ENCODE data around the gene GLIS1.
"Not testable (repeated sequence)": the region's sequence is repeated elsewhere in the genome, so short reads cannot be mapped to it uniquely, and the experiment has no call there.

The GLIS1 gene

GRCh38 chr1:53739109-53739681, at the start of gene GLIS1:
GLIS1 (minus strand) TSS chr1:53739164; CDS start chr1:53738064, 1,100 bp downstream.
- no peak for DNase-seq (ENCODE audit: low read depth)

- no peak for DNase-seq (ENCODE audit: low read depth)
Measured at GRCh38 chr1:53787655-53788054, 48.7 kb upstream of the GLIS1 start.

DNA sequence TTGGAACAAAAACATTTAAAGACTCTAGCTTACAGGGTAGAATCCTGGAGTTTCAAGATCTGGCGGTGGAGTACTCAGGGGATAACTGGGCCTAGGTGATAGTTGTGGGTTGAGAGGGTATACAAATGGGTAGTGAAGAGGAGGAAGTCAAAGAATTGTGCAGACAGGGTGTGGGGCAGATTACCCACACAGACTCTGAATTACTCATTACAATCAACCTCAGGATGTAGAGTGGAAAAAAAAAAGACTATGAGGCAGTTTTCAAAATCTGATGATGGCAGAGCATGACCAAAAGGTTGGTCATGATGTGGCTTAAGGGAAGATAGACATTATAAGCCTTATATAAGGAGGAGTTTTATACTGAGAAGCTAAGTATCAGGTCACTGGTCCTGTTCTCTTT, 44.1 kb upstream of the GLIS1 start:
- no peak for DNase-seq (ENCODE audit: low read depth)

DNA sequence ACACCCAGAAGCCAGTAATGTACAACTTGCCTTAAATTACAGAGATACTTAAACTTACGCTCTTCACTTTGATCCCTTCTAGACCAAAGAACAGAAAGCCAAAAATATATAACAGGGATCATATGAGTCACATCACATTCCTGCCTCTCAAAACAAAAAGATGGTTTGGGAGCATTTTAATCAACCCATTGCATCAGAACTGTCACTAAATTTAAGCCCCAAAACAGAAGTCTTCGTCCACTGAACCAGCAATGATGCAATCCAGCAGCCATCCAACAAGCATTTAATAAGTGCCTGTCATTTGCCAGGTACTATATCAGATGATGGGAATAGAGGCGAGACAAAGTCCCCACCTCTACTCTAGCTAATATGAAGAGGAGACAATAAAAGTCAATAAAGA, 42.7 kb upstream of the GLIS1 start:
- DNase-seq (ENCODE audit: low read depth): no peak

GRCh38 chr1:53777272-53777671, 38.3 kb upstream of the GLIS1 start:
- no peak for DNase-seq (ENCODE audit: low read depth)

DNA sequence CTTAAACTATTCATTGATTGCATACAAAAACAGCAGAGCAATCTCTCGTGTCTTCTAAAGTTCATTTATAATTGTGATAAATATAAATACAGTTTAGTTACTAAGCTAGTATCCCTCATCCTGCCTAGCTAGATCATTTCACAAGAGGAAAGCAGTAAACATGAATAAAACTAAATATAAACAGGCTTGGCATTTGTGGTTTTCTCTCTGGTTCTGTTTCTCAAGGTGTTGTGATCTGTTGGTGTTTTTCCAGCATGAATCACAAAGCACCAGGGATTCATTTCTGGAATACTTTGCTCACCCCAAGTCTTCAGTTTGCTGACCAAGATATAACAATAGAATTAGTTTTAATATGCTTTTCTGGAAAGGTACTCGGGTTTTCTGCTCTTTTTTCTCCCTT, 32.7 kb upstream of the GLIS1 start:
- DNase-seq (ENCODE audit: low read depth): peak; percentile 87

GRCh38 chr1:53769780-53770179, 30.8 kb upstream of the GLIS1 start:
- no peak for DNase-seq (ENCODE audit: low read depth)

DNA sequence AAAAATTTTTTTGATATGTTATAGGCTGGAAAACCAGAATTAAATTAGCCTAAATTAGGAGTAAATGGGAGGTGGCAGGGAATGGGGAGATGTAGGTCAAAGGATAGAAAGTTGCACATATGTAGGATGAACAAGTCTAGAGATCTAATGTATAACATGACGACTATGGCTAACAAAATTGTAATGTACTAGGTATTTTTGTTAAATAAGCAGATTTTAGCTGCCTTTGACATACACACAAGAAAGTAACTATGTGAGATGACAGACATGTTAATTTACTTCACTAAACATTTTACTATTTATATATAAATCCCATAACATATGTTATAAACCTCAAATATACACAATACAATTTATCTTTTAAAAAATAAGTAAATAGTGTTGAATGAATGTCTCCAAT, 30.2 kb upstream of the GLIS1 start:
- no peak for DNase-seq (ENCODE audit: low read depth)

DNA sequence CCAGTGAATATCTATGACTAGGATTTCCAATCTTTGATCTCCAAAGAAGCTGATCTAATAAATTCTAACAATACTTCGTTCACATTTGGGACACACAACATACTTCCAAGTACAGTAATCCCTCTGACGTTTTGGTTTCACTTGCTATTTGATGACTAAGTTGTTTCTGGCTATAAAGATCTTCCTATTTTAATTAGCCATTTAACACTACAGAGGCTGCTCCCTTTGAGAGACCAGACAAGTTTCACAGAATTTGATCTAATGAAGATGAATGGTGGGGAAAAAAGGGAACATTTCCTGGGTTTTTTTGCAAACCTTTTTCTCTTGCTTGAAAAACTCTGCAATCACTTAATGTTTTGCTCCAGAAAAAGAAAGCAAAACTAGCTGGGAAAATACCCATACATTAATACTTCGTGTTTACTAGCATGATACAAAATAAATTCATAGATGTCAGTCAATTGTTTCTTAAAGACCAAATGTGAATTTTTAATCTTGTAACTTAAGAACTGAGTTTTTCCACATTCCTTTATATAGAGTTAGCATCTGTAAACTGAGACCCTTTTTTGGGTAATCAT, 28.0 kb upstream of the GLIS1 start:
- DNase-seq (ENCODE audit: low read depth): no peak

DNA sequence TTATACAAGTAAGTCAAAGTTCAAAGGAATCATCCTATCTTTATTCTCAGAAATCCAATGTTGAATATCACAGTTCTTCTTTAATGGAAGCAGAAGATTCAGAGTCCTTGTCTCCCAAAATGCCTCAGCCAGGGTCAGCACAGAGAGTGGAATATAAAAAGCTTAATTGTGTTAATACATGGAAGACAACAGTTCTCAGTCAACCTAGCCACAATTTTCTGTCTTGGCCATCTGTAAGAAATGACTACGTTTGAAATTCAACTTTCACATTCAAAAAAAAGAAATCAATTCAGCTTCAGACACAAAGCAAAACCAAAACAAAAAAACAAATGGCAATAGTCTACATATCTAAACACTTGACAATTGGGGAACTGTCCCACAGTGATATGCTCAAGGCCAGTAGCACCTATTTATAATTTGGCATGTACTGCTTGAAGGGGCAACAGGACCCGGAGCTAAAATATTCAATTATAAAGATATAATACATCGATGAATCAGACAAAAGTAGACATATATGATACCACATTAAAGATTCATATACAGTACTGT, 27.3 kb upstream of the GLIS1 start:
- DNase-seq (ENCODE audit: low read depth): no peak

GRCh38 chr1:53765657-53766056, 26.7 kb upstream of the GLIS1 start:
- no peak for DNase-seq (ENCODE audit: low read depth)

DNA sequence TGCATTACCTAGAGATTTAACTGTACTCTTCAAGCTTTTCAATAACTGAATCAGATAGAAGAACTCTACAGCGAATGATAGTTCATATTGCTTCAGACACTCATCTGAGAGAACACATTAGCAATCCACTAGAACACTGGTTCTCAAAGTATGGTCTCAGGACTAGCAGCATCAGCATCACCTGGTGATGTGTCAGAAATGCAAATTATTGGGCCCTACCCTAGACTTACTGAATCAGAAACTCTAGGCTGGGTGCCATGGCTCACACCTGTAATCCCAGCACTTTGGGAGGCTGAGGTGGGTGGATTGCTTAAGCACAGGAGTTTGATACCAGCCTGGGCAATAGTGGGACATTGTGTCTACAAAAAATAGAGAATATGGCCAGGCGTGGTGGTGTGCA, 24.9 kb upstream of the GLIS1 start:
- no peak for DNase-seq (ENCODE audit: low read depth)

- no peak for DNase-seq (ENCODE audit: low read depth)
Measured at GRCh38 chr1:53763461-53763860, 24.5 kb upstream of the GLIS1 start.

DNA sequence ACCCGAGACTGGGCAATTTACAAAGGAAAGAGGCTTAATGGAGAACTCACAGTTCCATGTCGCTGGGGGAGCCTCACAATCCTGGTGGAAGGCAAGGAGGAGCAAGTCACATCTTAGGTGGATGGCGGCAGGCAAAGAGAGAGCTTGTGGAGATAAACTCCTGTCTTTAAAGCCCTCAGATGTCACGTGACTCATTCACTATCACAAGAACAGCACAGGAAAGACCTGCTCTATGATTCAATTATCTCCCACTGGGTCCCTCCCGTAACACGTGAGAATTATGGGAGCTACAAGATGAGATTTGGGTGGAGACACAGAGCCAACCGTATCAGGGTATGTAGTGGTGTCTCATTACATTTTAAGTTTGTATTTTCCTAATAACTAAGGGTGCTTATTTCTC, 21.5 kb upstream of the GLIS1 start:
- DNase-seq (ENCODE audit: low read depth): not testable (repeated sequence)

GRCh38 chr1:53755874-53756273, 16.9 kb upstream of the GLIS1 start:
- no peak for DNase-seq (ENCODE audit: low read depth)

DNA sequence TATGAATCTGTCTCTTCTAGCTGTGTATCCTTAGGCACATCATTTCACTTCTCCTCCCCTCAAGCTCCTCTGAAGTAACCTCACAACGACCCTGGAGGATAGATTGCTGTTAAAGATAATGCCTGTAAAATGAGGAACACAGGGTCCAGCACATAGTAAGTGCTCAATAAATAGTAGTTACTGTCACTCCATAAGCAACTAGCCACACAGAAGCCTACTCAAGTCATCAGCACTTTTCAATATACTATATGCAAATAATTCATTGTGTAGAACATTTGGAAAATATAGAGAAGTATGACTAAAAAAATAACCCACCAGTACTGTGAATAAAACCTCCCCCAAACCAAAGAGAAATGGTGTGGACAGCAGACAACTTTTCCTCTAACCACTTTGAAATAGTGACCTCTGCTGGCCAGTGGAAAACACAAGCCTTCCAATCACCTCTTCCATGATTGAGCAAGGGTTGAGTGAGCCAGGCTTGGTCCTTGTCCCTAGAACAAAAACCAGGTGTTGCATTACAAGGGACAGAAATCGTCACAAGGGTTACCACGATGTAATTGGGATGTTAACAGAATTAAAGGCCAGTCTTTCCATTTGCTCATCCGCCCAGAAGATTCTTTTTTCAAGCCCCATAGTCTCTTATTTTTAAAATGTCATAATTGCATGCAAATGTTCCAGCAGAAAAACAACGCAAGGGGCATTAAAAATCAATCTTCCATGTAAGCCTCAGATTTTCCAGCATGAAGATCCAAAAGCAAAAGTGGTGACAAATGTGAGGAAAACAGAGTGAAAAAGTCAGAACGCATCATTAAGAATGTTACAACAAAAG, 15.7 kb upstream of the GLIS1 start:
- no peak for DNase-seq (ENCODE audit: low read depth)

GRCh38 chr1:53752281-53752680, 13.3 kb upstream of the GLIS1 start:
- DNase-seq (ENCODE audit: low read depth): no peak

GRCh38 chr1:53747841-53748240, 8.9 kb upstream of the GLIS1 start:
- DNase-seq (ENCODE audit: low read depth): no peak

- peak; percentile 74 for DNase-seq (ENCODE audit: low read depth)
Measured at GRCh38 chr1:53740621-53741105, 1.7 kb upstream of the GLIS1 start.

- DNase-seq (ENCODE audit: low read depth): no peak
Measured at GRCh38 chr1:53738205-53739108, 507 bp downstream of the GLIS1 start.

DNA sequence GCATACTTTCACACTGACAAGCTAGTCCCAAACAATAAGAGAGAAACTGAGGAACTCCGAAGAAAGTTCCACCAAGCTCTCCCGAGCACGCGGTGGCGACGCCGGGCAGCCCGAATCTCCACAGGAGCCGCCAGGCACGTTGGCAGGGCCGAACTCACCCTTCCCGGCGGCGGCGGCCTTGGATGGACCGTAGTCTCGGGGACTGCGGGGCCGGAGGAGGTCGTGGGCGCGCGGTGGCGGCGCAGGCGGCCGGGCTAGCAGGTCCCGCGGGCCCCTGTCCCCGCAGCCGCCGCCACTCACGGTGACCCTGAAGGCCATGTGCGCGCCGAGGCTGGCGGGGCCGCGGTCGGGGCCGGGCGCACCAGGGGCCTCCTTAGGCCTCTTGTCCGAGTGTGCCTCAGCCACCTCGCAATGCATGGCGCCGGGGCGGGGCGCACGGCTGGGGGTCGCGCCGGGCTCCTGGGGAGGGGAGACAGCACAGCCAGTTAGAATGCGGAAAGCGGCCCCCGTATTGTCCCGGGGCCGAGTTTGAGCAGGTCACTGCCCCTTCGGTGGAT, 1.2 kb downstream of the GLIS1 start:
- DNase-seq (ENCODE audit: low read depth): no peak

GRCh38 chr1:53736290-53736689, 2.7 kb downstream of the GLIS1 start:
- no peak for DNase-seq (ENCODE audit: low read depth)
